HepG2 (cell line): ENCODE measurements around the gene RRAD. TPM values are rescaled to one million over a fixed set of nuclear protein-coding genes. Genes with fewer than 3 reads are reported as not detected.

Source experiments
- CENPBD1 ChIP-seq: sonication (generic); formaldehyde crosslinking; IDR thresholded peaks from 2 replicates; pipeline ENCODE4 v1.8.0; 2022; ENCODE audit warnings: missing genetic modification reagents, low read depth, mild to moderate bottlenecking, borderline replicate concordance
- DPF2 ChIP-seq: sonication (generic); formaldehyde crosslinking; IDR thresholded peaks from 2 replicates; pipeline ENCODE4 v1.4.0; 2020; ENCODE audit warnings: mild to moderate bottlenecking, low read depth, missing genetic modification reagents, borderline replicate concordance
- MAFK ChIP-seq, 2 experiments: IDR thresholded peaks in 1 of 2; conservative IDR thresholded peaks in 1 of 2; 2 replicates each; pipeline ENCODE4 v1.6.1; 2011; ENCODE audit warnings: improper control_type of control experiment in 2 of 2, low read length in 2 of 2
- NFE2L2 ChIP-seq: fragments of 150-350 bp; IDR thresholded peaks from 2 replicates; pipeline ENCODE4 v1.6.1; 2014; ENCODE audit warnings: low read length
- PRDM15 ChIP-seq: sonication (generic); formaldehyde crosslinking; IDR thresholded peaks from 2 replicates; pipeline ENCODE4 v1.4.0; 2020; ENCODE audit warnings: missing genetic modification reagents
- SIN3A ChIP-seq: IDR thresholded peaks from 2 replicates; pipeline ENCODE4 v1.6.1; 2011; ENCODE audit warnings: low read depth, mild to moderate bottlenecking, control low read depth, low read length, borderline replicate concordance
- TAF15 ChIP-seq: fragments of 200-400 bp; formaldehyde crosslinking; IDR thresholded peaks from one replicate; pipeline ENCODE4 v1.6.1; 2018; ENCODE audit warnings: mild to moderate bottlenecking, low read depth, low read length; ENCODE audit not compliant: poor library complexity, severe bottlenecking
- TARDBP ChIP-seq: sonication (generic); formaldehyde crosslinking; IDR thresholded peaks from 2 replicates; pipeline ENCODE4 v1.8.0; 2022; ENCODE audit warnings: mild to moderate bottlenecking, missing genetic modification reagents
- TSC22D2 ChIP-seq: sonication (generic); formaldehyde crosslinking; IDR thresholded peaks from 2 replicates; pipeline ENCODE4 v1.5.1; 2020; ENCODE audit warnings: missing genetic modification reagents, mild to moderate bottlenecking, borderline replicate concordance
- ZNF232 ChIP-seq: sonication (generic); formaldehyde crosslinking; IDR thresholded peaks from 2 replicates; pipeline ENCODE4 v1.4.0; 2020; ENCODE audit warnings: missing genetic modification reagents, borderline replicate concordance
- ZNF326 ChIP-seq: sonication (generic); formaldehyde crosslinking; IDR thresholded peaks from 2 replicates; pipeline ENCODE4 v1.4.0; 2020; ENCODE audit warnings: missing genetic modification reagents, borderline replicate concordance
- ZNF333 ChIP-seq: sonication (generic); formaldehyde crosslinking; IDR thresholded peaks from 2 replicates; pipeline ENCODE4 v1.4.0; 2020; ENCODE audit warnings: mild to moderate bottlenecking, missing genetic modification reagents, borderline replicate concordance
- polyA plus RNA-seq, 8 experiments: library from polyadenylated mRNA; depleted of rRNA in 3 of 8; stranded (reverse) in 7 of 8; unstranded in 1 of 8; fragments of >200 nt; fragmentation: Illumina TruSeq in 4 of 8; extraction: Trizol in 4 of 8; gene quantifications; 2 replicates each; pipeline versions ENCODE4 v1.2.1 to v1.2.3, GENCODE V29; 2011 to 2016; ENCODE audit warnings: low read depth in 4 of 8, missing spikeins in 1 of 8, mixed read lengths in 1 of 8; ENCODE audit not compliant: insufficient read depth in 1 of 8
- total RNA-seq, 5 experiments: library from RNA; depleted of rRNA; stranded (reverse); fragments of >200 nt; fragmentation: Illumina TruSeq; extraction: Trizol; gene quantifications; 2 replicates each; pipeline ENCODE4 v1.2.3, GENCODE V29; 2016; ENCODE audit warnings: low read depth in 1 of 5
- TF ChIP-seq, protein P1 (sequence below): IDR thresholded peaks from 2 replicates; pipeline ENCODE4 v1.6.1; 2018; ENCODE audit warnings: missing genetic modification reagents
- TF ChIP-seq, protein P2 (sequence below): sonication (generic); formaldehyde crosslinking; IDR thresholded peaks from 2 replicates; pipeline ENCODE4 v1.4.0; 2020; ENCODE audit warnings: missing genetic modification reagents
- TF ChIP-seq, protein P3 (sequence below): fragments of 450-650 bp; IDR thresholded peaks from 2 replicates; pipeline ENCODE4 v1.6.1; 2016
- TF ChIP-seq, protein P4 (sequence below): sonication (generic); formaldehyde crosslinking; IDR thresholded peaks from 2 replicates; pipeline ENCODE4 v1.4.0; 2020; ENCODE audit warnings: missing genetic modification reagents, mild to moderate bottlenecking, borderline replicate concordance

Gene RRAD
- total and polyA plus RNA-seq, 2 of the 13 experiments (the other 11 are each of a cell fraction or from before 2014, with no cell fraction given), result 0.80 to 1.1 TPM

GRCh38 chr16:66934138-66934838 is 9.0 kb upstream of the RRAD start, which contains the start of gene CIAO2B (continued):
- TF ChIP-seq SIN3A (peak; percentile 96), TAF15 (peak; percentile 59), PRDM15 (peak; percentile 75), ZNF326 (CRISPR knock-in tag) (no peak), ZNF232 (CRISPR knock-in tag) (peak; percentile 80), NFE2L2 (no peak), DPF2 (no peak), TARDBP (CRISPR knock-in tag) (peak; percentile 91), MAFK (conservative IDR thresholded peaks at IDR 0.05 in 1 of 2, IDR thresholded peaks at IDR 0.05 in 1 of 2; ENCODE audit: low read length in 2 of 2) (no peak), TSC22D2 (CRISPR knock-in tag) (peak; percentile 85), CENPBD1 (CRISPR knock-in tag) (no peak), ZNF333 (peak; percentile 98)
- TF ChIP-seq, protein P1, sequence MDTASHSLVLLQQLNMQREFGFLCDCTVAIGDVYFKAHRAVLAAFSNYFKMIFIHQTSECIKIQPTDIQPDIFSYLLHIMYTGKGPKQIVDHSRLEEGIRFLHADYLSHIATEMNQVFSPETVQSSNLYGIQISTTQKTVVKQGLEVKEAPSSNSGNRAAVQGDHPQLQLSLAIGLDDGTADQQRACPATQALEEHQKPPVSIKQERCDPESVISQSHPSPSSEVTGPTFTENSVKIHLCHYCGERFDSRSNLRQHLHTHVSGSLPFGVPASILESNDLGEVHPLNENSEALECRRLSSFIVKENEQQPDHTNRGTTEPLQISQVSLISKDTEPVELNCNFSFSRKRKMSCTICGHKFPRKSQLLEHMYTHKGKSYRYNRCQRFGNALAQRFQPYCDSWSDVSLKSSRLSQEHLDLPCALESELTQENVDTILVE (CRISPR knock-in tag), result peak; percentile 94; the same call in 1 of the 2 replicates
- TF ChIP-seq, protein P2, sequence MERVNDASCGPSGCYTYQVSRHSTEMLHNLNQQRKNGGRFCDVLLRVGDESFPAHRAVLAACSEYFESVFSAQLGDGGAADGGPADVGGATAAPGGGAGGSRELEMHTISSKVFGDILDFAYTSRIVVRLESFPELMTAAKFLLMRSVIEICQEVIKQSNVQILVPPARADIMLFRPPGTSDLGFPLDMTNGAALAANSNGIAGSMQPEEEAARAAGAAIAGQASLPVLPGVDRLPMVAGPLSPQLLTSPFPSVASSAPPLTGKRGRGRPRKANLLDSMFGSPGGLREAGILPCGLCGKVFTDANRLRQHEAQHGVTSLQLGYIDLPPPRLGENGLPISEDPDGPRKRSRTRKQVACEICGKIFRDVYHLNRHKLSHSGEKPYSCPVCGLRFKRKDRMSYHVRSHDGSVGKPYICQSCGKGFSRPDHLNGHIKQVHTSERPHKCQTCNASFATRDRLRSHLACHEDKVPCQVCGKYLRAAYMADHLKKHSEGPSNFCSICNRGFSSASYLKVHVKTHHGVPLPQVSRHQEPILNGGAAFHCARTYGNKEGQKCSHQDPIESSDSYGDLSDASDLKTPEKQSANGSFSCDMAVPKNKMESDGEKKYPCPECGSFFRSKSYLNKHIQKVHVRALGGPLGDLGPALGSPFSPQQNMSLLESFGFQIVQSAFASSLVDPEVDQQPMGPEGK (CRISPR knock-in tag), result peak; percentile 57; the same call in 1 of the 2 replicates
- TF ChIP-seq, protein P3, sequence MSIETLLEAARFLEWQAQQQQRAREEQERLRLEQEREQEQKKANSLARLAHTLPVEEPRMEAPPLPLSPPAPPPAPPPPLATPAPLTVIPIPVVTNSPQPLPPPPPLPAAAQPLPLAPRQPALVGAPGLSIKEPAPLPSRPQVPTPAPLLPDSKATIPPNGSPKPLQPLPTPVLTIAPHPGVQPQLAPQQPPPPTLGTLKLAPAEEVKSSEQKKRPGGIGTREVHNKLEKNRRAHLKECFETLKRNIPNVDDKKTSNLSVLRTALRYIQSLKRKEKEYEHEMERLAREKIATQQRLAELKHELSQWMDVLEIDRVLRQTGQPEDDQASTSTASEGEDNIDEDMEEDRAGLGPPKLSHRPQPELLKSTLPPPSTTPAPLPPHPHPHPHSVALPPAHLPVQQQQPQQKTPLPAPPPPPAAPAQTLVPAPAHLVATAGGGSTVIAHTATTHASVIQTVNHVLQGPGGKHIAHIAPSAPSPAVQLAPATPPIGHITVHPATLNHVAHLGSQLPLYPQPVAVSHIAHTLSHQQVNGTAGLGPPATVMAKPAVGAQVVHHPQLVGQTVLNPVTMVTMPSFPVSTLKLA, result peak; percentile 53
- TF ChIP-seq, protein P4, sequence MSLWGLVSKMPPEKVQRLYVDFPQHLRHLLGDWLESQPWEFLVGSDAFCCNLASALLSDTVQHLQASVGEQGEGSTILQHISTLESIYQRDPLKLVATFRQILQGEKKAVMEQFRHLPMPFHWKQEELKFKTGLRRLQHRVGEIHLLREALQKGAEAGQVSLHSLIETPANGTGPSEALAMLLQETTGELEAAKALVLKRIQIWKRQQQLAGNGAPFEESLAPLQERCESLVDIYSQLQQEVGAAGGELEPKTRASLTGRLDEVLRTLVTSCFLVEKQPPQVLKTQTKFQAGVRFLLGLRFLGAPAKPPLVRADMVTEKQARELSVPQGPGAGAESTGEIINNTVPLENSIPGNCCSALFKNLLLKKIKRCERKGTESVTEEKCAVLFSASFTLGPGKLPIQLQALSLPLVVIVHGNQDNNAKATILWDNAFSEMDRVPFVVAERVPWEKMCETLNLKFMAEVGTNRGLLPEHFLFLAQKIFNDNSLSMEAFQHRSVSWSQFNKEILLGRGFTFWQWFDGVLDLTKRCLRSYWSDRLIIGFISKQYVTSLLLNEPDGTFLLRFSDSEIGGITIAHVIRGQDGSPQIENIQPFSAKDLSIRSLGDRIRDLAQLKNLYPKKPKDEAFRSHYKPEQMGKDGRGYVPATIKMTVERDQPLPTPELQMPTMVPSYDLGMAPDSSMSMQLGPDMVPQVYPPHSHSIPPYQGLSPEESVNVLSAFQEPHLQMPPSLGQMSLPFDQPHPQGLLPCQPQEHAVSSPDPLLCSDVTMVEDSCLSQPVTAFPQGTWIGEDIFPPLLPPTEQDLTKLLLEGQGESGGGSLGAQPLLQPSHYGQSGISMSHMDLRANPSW (CRISPR knock-in tag), result 0 out of 2 replicates have a peak, but pooled peaks have one; percentile 27
